Neural crest cell (in vitro differentiated cells): ENCODE data around the gene RAP1A. TPM values are rescaled to one million over a fixed set of nuclear protein-coding genes. Genes with fewer than 3 reads are reported as not detected.

ENCODE experiments used
- DNase-seq: peaks from one replicate; pipeline ENCODE4 v3.0.0; 2021; ENCODE audit warnings: low read depth, mixed read lengths, low spot score
- H3K27ac Mint-ChIP-seq: one replicate; pipeline ENCODE4 v1.8.0; 2021; ENCODE audit warnings: mild to moderate bottlenecking, mixed read lengths; ENCODE audit not compliant: unreplicated experiment
- H3K27me3 Mint-ChIP-seq: 2 replicates; pipeline ENCODE4 v1.8.0; 2021; ENCODE audit warnings: low read depth, mild to moderate bottlenecking, mixed read lengths
- H3K36me3 Mint-ChIP-seq: 2 replicates; pipeline ENCODE4 v1.8.0; 2021; ENCODE audit warnings: low read depth, mild to moderate bottlenecking, mixed read lengths
- H3K4me1 Mint-ChIP-seq: 2 replicates; pipeline ENCODE4 v1.8.0; 2021; ENCODE audit warnings: mixed read lengths
- H3K4me3 Mint-ChIP-seq: one replicate; pipeline ENCODE4 v1.8.0; 2021; ENCODE audit warnings: mild to moderate bottlenecking, mixed read lengths
- H3K9me3 Mint-ChIP-seq: 2 replicates; pipeline ENCODE4 v1.8.0; 2021; ENCODE audit warnings: mixed read lengths
- CTCF ChIP-seq: fragments of 200-600 bp; sonication (generic); conservative IDR thresholded peaks from 2 replicates; pipeline ENCODE4 v1.5.0; 2021; ENCODE audit warnings: antibody characterized with exemption, mild to moderate bottlenecking
- total RNA-seq: library from RNA; stranded (reverse); gene quantifications from 2 replicates; pipeline ENCODE4 v1.2.1, GENCODE V29; 2021

Gene RAP1A
- total RNA-seq, 1 donor from 2014 or later: 32.5 TPM

GRCh38 chr1:111658622-111659021 lies 39.0 kb downstream of the RAP1A start:
- peaks cover 5% of the 10 kb centered on the region for H3K36me3 Mint-ChIP-seq
- no peaks in the 10 kb centered on the region for H3K27me3 Mint-ChIP-seq
- no peak overlapping the region for H3K4me3 Mint-ChIP-seq
- H3K9me3 Mint-ChIP-seq: peaks cover 3% of the 10 kb centered on the region
- peaks cover 16% of the 10 kb centered on the region for H3K4me1 Mint-ChIP-seq
- no peak for DNase-seq
- no peak overlapping the region for H3K27ac Mint-ChIP-seq
- TF ChIP-seq CTCF: no peak

- no peak for TF ChIP-seq CTCF
- no peak overlapping the region for H3K27ac Mint-ChIP-seq
- peaks cover 16% of the 10 kb centered on the region for H3K4me1 Mint-ChIP-seq
- peaks cover 5% of the 10 kb centered on the region for H3K36me3 Mint-ChIP-seq
- DNase-seq: no peak
- H3K27me3 Mint-ChIP-seq: no peaks in the 10 kb centered on the region
- peaks cover 3% of the 10 kb centered on the region for H3K9me3 Mint-ChIP-seq
- no peak overlapping the region for H3K4me3 Mint-ChIP-seq
Measured at GRCh38 chr1:111660204-111661150, 40.9 kb downstream of the RAP1A start.

GRCh38 chr1:111664652-111665051 lies 45.1 kb downstream of the RAP1A start:
- no peaks in the 10 kb centered on the region for H3K27me3 Mint-ChIP-seq
- H3K4me3 Mint-ChIP-seq: no peak overlapping the region
- H3K9me3 Mint-ChIP-seq: peaks cover 3% of the 10 kb centered on the region
- peaks cover 5% of the 10 kb centered on the region for H3K36me3 Mint-ChIP-seq
- DNase-seq: no peak
- no peak for TF ChIP-seq CTCF
- H3K4me1 Mint-ChIP-seq: peaks cover 11% of the 10 kb centered on the region
- H3K27ac Mint-ChIP-seq: no peak overlapping the region

- no peak overlapping the region for H3K27ac Mint-ChIP-seq
- H3K4me1 Mint-ChIP-seq: peaks cover 11% of the 10 kb centered on the region
- H3K27me3 Mint-ChIP-seq: no peaks in the 10 kb centered on the region
- no peak for DNase-seq
- peaks cover 3% of the 10 kb centered on the region for H3K9me3 Mint-ChIP-seq
- TF ChIP-seq CTCF: no peak
- no peak overlapping the region for H3K4me3 Mint-ChIP-seq
- peaks cover 5% of the 10 kb centered on the region for H3K36me3 Mint-ChIP-seq
Measured at GRCh38 chr1:111665497-111665896, 45.9 kb downstream of the RAP1A start.

GRCh38 chr1:111666828-111667227 lies 47.2 kb downstream of the RAP1A start:
- no peak for DNase-seq
- H3K4me1 Mint-ChIP-seq: peaks cover 11% of the 10 kb centered on the region
- peaks cover 3% of the 10 kb centered on the region for H3K9me3 Mint-ChIP-seq
- peaks cover 5% of the 10 kb centered on the region for H3K36me3 Mint-ChIP-seq
- H3K27ac Mint-ChIP-seq: no peak overlapping the region
- TF ChIP-seq CTCF: no peak
- no peaks in the 10 kb centered on the region for H3K27me3 Mint-ChIP-seq
- H3K4me3 Mint-ChIP-seq: no peak overlapping the region
